GM21381 (cell line): ENCODE results near the gene ORM1.
"Not testable (repeated sequence)": the region's sequence is repeated elsewhere in the genome, so short reads cannot be mapped to it uniquely, and the experiment has no call there.

Source experiments
- ATAC-seq: cut with Tn5 transposase; IDR thresholded peaks from one replicate; pipeline ENCODE4 v1.9.1; 2021; ENCODE audit warnings: mild to moderate bottlenecking, moderate library complexity; ENCODE audit not compliant: unreplicated experiment

Gene ORM1

DNA sequence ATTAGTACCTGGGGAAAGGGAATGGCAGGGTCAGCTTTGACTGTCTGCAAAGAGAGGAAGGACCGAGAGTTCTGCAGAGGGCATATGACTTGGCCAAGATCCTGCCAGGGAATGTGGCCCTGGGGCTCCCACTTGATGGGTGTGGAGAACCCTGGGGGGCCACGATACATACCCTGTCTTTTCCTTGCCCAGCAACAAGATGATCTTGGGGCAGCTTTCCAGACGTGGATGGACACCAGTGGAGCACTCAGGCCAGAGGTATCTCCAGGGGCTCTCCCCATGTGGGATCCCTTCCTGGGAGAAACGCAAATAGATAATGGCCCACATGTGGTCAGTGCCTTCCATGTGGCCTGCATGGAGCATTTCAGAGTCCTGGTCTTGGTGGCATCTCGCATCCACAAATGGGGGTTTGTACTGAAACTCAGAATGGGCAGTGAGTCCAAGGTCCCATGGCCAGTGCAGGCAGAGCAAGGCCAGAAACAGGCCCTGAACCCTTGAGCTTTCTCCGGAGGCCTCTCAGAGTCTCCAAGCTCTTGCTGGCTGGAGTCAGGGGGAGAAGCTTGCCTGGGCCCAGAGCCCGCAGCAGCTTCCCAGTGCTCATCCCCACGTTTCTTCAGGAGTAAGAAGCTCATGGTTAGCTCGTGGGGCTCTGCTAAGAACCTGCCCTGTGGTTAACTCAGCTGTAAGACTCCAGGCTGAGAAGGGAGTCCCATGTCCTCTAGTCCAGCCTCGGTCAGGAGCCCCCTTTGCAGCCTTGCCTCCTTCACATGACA lies 18.3 kb upstream of the ORM1 start:
- ATAC-seq, result no peak

DNA sequence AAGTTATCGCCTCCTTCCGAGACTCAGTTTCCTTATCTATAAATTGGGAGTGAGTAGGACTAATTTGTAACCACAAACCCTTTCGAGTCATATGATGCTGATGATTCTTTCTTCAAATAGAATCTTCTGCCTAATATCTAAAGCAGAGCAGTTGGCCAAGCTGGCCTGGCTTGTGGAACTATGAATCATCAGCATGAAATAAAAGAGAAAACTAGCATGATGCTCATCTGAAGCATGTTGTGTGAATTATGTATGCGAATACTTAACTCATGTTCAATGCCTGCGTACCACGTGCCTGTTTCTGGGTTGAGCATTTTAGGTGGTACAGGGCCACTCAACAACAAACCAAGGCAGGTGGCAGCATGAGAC lies 15.0 kb upstream of the ORM1 start:
- ATAC-seq, result no peak

DNA sequence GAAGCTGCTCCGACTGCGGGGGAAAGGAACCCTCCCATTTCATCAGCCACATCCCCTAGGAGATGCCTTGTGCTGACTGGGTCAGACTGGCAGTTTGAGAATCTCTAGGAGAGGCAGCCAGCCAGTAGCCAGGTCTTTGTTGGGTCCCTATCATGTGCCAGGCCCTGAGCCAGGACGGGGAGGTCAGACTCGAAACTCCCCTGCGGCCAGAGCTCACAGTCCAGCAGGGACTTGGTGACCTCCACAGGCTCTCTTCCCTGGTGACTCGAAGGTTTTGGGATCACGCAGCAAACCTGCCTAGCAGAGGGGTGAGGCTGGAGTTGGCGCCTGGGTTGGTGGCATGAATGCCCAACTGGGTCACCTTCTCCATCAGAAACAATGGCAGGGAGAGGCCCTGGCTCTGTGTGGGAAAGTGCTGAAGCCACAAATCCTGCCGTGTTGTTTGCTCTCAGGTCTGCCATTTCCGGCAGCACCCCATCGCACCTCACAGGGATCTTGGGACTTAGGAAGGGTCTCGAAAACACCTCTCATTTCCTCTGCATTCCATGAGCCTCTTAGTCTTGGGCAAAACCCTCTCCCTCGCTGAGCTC lies 14.4 kb upstream of the ORM1 start:
- no peak for ATAC-seq

GRCh38 chr9:114309096-114309495 lies 13.8 kb upstream of the ORM1 start:
- no peak for ATAC-seq

- ATAC-seq, result no peak
These were observed 12.1 kb upstream of the ORM1 start for GRCh38 chr9:114310471-114311450.

- ATAC-seq, result no peak
These were observed 11.1 kb upstream of the ORM1 start for GRCh38 chr9:114311571-114312512.

GRCh38 chr9:114312513-114312875 lies 10.4 kb upstream of the ORM1 start:
- ATAC-seq, result no peak

- no peak for ATAC-seq
These were observed 9.7 kb upstream of the ORM1 start for GRCh38 chr9:114313186-114313585.

DNA sequence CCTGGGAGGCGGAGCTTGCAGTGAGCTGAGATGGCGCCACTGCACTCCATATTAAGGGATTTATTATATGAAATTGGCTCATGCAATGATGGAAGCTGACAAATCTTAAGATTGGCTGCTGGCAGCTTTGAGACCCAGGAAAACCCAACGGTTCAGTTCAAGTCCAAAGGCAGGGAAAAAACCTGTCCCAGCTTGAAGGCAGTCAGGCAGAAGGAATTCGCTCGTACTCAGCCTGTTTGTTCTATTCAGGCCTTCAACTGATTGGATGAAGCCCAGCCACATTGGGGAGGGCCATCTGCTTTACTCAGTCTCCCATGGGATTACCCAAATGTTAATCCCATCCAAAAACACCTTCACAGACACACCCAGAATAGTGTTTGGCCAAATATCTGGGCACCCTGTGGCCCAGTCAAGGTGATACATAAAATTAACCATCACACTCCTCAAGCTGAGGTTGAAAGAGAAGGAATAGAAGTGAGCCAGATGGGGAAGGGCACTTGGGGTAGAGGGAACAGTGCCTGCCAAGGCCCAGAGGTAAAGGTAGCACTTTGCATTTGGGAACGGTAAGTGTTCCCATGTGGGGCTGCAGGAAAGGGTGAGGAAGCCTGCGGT lies 8.5 kb upstream of the ORM1 start:
- no peak for ATAC-seq

DNA sequence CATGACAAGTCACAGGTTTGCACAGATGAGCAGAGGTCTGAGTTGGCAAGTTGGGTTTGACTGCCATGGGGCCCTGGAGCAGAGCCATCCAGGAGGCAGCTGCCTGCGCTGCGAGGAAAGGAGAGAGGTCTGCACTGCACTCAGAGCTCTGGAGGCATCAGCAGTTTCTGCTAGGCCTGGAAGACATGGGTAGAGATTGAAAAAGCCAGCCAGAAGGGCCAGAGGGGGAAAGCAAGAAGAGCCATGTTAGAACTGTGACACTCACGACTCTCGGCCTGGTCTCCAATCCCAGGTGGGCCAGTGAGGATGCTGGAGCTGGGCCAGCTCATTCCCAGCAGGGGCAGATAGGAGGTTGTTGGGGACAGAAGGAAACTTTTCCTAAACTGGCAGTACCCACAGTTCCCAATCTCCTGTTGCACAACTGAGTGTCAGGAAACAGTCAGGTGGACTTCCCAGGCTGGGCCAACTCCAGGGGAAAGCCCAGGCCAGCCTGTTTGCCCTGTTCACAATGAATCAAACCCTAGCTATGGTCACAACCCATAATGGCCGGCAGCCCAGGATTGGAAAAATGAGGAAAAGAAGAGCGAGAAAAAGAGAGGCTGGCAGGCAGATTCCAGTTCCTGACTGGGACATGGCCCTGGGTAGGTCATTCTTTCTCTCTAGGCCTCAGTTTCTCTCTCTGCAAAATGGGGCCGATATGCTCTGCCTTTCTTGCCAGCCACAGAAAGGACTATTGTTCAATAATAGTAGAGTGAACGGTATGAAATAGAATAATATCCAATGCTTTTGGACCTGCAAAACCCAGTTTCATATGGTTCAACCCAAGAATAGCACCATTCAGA lies 7.8 kb upstream of the ORM1 start:
- no peak for ATAC-seq

GRCh38 chr9:114315723-114316363 lies 7.1 kb upstream of the ORM1 start:
- ATAC-seq, result no peak

GRCh38 chr9:114316605-114317230 lies 6.2 kb upstream of the ORM1 start:
- ATAC-seq, result no peak

DNA sequence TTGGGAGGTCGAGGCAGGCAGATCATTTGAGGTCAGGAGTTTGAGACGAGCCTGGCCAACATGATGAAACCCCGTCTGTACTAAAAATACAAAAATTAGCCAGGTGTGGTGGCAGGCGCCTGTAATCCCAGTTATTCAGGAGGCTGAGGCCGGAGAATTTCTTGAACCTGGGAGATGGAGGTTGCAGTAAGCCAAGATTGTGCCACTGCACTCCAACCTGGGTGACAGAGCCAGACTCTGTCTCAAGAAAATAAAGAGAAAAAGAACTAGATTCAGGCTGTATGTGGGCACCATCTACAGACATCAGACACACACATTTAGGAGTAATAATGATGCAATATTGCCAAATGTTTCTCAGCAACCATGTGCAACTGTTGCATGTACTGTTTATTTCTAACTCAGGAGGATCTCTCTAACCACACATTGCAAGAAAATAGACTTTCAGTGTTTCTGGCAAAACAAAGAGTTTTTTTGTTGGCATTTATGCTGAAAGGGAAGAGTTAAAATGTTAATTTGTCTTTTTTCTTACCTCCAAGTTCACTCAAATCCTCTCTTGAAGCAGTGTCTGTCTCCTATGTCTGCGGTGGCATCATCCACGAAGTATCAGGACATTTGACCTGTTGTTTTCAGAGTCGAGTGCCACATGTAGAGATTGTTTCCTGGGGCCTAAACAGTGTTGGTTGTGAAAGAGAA lies 5.1 kb upstream of the ORM1 start:
- no peak for ATAC-seq

GRCh38 chr9:114318416-114318815 lies 4.5 kb upstream of the ORM1 start:
- no peak for ATAC-seq

DNA sequence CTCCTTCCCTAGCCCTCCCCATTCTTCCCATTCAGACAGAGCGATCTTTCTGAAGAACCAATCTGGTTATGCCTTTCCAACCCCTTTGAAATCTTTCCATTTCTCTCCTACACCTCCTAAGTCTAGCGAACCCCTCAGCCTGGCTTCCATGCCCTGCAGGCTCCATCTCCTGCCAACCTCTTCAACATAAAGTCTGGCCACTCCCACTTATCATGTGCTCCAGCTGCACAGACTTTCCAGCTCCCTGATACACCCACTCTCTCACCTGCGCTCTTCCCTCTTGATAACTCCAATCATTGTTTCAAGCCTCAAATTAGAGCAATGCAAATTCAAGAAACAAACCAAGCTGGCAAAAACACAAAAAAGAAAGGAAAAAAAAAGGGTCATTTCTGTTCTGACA lies 3.8 kb upstream of the ORM1 start:
- no peak for ATAC-seq

GRCh38 chr9:114320710-114321109 lies 2.2 kb upstream of the ORM1 start:
- ATAC-seq, result not testable (repeated sequence)

DNA sequence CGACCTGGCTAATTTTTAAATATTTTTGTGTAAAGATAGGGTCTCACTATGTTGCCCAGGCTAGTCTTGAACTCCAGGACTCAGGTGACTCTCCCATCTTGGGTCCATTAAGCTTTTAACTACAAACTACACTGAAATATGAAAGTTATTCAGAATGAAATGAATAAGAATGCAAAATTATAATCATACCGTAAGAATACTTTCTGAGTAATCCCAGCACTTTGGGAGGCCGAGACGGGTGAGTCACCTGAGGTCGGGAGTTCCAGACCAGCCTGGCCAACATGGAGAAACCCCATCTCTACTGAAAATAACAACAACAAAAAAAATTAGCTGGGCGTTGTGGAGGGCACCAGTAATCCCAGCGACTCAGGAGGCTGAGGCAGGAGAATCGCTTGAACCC lies 1.1 kb upstream of the ORM1 start:
- no peak for ATAC-seq
